ENCODE data around the gene SMAD6.

DNA sequence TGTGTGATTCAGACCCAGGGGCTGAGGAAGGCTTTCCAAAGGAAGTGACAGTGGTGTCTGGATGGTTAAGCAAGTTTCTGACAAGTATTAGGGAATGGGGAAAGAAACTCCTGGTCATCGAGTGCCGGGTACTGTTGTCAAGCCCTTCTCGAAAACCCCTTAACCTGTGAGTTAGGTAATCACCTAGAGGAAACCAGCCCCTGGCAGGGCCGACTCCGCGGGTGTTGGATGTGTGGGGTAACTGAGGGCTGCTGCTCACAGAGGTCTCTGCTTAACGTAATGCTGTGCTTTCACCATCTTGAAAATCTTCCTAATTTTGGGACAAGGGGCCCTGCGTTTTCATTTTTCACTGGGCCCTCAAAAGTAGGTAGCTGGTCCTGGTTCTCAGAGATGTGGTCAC lies 67.0 kb downstream of the SMAD6 start:
- TF ChIP-seq TCF7L2 (IDR thresholded peaks at IDR 0.05; ENCODE audit: borderline replicate concordance, extremely low read depth, insufficient read depth, insufficient read length), result no peak
- TF ChIP-seq POLR2AphosphoS5 (IDR thresholded peaks at IDR 0.05; ENCODE audit: low read depth, low read length), result no peak
- TF ChIP-seq POLR2A (IDR thresholded peaks at IDR 0.05; ENCODE audit: borderline replicate concordance, extremely low read depth, insufficient read depth, insufficient read length), result no peak

Measured in HCT116 (cell line).